Lung (tissue), 12 donors: ENCODE measurements around the gene SPEF2. TPM values are rescaled to one million over a fixed set of nuclear protein-coding genes. Genes with fewer than 3 reads are reported as not detected.

ENCODE experiments used
- ATAC-seq: fragments of 200-7000 bp; cut with Tn5 transposase; one replicate; pipeline ENCODE4 v1.9.1; 2020; ENCODE audit warnings: moderate number of reproducible peaks; ENCODE audit not compliant: insufficient read depth, low FRiP score
- DNase-seq, 3 donors: peaks; one replicate each; pipeline ENCODE4 v3.0.0-alpha.2; 2013 to 2017
- H3K27ac ChIP-seq, 2 donors: one replicate each; pipeline ENCODE4 v1.5.1; 2013; ENCODE audit warnings: mild to moderate bottlenecking in 2 of 2, moderate library complexity in 2 of 2, control low read depth in 1 of 2, inconsistent platforms in 1 of 2, low read depth in 1 of 2, low read length in 1 of 2
- H3K27me3 ChIP-seq, 3 donors: one replicate each; pipeline ENCODE4 v1.5.1; 2013; ENCODE audit warnings: low read length in 2 of 3; ENCODE audit not compliant: control insufficient read depth in 3 of 3, insufficient read depth in 3 of 3
- H3K36me3 ChIP-seq, 4 donors: one replicate each; pipeline ENCODE4 v1.5.1; 2013; ENCODE audit warnings: low read length in 4 of 4, mild to moderate bottlenecking in 1 of 4, moderate library complexity in 1 of 4; ENCODE audit not compliant: control insufficient read depth in 4 of 4, insufficient read depth in 4 of 4
- H3K4me1 ChIP-seq, 5 donors: one replicate each; pipeline ENCODE4 v1.5.1; 2013; ENCODE audit warnings: low read length in 5 of 5, mild to moderate bottlenecking in 2 of 5, moderate library complexity in 1 of 5; ENCODE audit not compliant: control insufficient read depth in 5 of 5, insufficient read depth in 5 of 5
- H3K4me3 ChIP-seq: one replicate; pipeline ENCODE4 v1.5.1; 2013; ENCODE audit warnings: mild to moderate bottlenecking, control low read depth, moderate library complexity
- H3K9ac ChIP-seq, 2 donors: one replicate each; pipeline ENCODE4 v1.5.1; 2013; ENCODE audit warnings: low read length in 2 of 2, control low read depth in 1 of 2; ENCODE audit not compliant: insufficient read depth in 1 of 2
- H3K9me3 ChIP-seq, 4 donors: one replicate each; pipeline ENCODE4 v1.5.1; 2013; ENCODE audit warnings: low read length in 3 of 4, mild to moderate bottlenecking in 1 of 4, moderate library complexity in 1 of 4; ENCODE audit not compliant: control insufficient read depth in 4 of 4, insufficient read depth in 3 of 4
- WGBS, 2 donors: extraction: QIAGEN DNeasy Blood & Tissue Kit; methylation state at CpG; one replicate each; pipeline ENCODE4 v1.1.7; 2013; 5-methylcytosine and 5-hydroxymethylcytosine counted together
- polyA plus RNA-seq, 2 donors: library from polyadenylated mRNA; stranded (reverse); fragments of 200-250 nt; gene quantifications; one replicate each; pipeline ENCODE4 v1.2.1, GENCODE V29; 2013
- total RNA-seq, 2 donors: library from RNA; depleted of rRNA in 1 of 2; stranded (reverse); fragments of >200 nt in 1 of 2; gene quantifications; one replicate each; pipeline ENCODE4 v1.2.1, GENCODE V29; 2014 to 2021
- TF ChIP-seq, protein P1 (sequence below): IDR thresholded peaks from 2 replicates; pipeline ENCODE4 v1.5.1; 2012; ENCODE audit warnings: mild to moderate bottlenecking; ENCODE audit errors: control extremely low read depth, extremely low read depth
- donor health status: control.
- donor health status: control.
- donor health status: Bipolar disorder and iron deficiency.
- donor health status: healthy.
- donor health status: DM: yes; HTN: yes; CAD: no.

SPEF2 gene
- total and polyA plus RNA-seq, 4 donors, result 2.7 to 73.9 (median 11.3) TPM

DNA sequence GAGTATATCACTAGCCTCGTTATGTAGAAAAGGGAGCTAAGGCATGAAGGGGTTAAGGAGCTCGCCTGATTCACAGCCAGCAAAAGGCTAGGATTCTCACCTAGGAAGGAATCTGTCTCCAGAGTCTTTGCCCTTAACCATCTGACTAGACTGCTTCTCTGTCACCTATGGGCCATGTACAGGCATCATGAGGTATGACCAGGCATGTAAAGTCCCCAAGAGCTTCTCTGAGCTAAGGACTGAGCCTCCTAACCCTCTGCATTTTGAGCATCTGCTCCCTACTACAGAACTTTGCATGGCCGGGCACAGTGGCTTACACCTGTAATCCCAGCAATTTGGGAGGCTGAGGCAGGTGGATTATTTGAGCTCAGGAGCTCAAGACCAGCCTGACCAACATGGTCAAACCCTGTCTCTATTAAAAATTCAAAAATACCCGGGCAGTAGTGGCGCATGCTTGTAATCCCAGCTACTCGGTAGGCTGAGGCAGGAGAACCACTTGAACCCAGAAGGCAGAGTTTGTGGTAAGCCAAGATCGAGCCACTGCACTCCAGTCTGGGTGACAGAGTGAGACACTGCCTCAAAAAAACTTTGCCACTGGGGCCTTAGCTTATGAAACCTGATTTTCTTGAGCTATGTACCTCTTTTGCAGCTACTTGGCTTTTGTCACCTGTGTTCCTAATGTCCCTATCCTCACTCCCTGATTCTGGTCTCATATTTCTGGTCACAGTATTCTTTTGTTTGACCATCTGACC, 205.9 kb downstream of the SPEF2 start:
- no peaks in the 10 kb centered on the region for H3K36me3 ChIP-seq
- no peak overlapping the region for H3K27ac ChIP-seq
- no peak overlapping the region for H3K4me3 ChIP-seq
- H3K27me3 ChIP-seq, result no peaks in the 10 kb centered on the region
- no peaks in the 10 kb centered on the region for H3K4me1 ChIP-seq
- DNase-seq, result no peak
- H3K9me3 ChIP-seq, result no peaks in the 10 kb centered on the region
- no peak overlapping the region for H3K9ac ChIP-seq
- TF ChIP-seq, protein P1, sequence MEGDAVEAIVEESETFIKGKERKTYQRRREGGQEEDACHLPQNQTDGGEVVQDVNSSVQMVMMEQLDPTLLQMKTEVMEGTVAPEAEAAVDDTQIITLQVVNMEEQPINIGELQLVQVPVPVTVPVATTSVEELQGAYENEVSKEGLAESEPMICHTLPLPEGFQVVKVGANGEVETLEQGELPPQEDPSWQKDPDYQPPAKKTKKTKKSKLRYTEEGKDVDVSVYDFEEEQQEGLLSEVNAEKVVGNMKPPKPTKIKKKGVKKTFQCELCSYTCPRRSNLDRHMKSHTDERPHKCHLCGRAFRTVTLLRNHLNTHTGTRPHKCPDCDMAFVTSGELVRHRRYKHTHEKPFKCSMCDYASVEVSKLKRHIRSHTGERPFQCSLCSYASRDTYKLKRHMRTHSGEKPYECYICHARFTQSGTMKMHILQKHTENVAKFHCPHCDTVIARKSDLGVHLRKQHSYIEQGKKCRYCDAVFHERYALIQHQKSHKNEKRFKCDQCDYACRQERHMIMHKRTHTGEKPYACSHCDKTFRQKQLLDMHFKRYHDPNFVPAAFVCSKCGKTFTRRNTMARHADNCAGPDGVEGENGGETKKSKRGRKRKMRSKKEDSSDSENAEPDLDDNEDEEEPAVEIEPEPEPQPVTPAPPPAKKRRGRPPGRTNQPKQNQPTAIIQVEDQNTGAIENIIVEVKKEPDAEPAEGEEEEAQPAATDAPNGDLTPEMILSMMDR, result no peak
- 84 to 93% methylated on average over 7 of the region's 7 CpGs for WGBS, 2 donors
- ATAC-seq, result no peak

GRCh38 chr5:35826056-35826455, 208.4 kb downstream of the SPEF2 start:
- TF ChIP-seq, protein P1, result no peak
- no peak for ATAC-seq
- no peak overlapping the region for H3K4me3 ChIP-seq
- H3K36me3 ChIP-seq, result no peaks in the 10 kb centered on the region
- no peaks in the 10 kb centered on the region for H3K27me3 ChIP-seq
- no peaks in the 10 kb centered on the region for H3K9me3 ChIP-seq
- H3K27ac ChIP-seq, result no peak overlapping the region
- no peak for DNase-seq
- H3K4me1 ChIP-seq, result no peaks in the 10 kb centered on the region
- H3K9ac ChIP-seq, result no peak overlapping the region
- WGBS, 2 donors, result 91 to 95% methylated on average over 2 of the region's 3 CpGs

- DNase-seq, result no peak
- no peak overlapping the region for H3K27ac ChIP-seq
- H3K9ac ChIP-seq, result no peak overlapping the region
- H3K9me3 ChIP-seq, result no peaks in the 10 kb centered on the region
- no peak overlapping the region for H3K4me3 ChIP-seq
- no peaks in the 10 kb centered on the region for H3K4me1 ChIP-seq
- H3K36me3 ChIP-seq, result no peaks in the 10 kb centered on the region
- no peaks in the 10 kb centered on the region for H3K27me3 ChIP-seq
- 88 to 93% methylated on average over 2 of the region's 2 CpGs for WGBS, 2 donors
- no peak for ATAC-seq
- TF ChIP-seq, protein P1, result no peak
Observed at GRCh38 chr5:35826554-35826953, 208.9 kb downstream of the SPEF2 start.
